SU-DHL-6 (cell line): Measurements from ENCODE around the gene DET1.

Experiments
- EZH2phosphoT487 ChIP-seq: fragments of 200-600 bp; sonication (generic), shearing (Covaris generic); conservative IDR thresholded peaks from 2 replicates; pipeline ENCODE4 v1.6.1; 2018; ENCODE audit warnings: mild to moderate bottlenecking, antibody characterized with exemption, low read length, moderate library complexity, mixed read lengths
- TF ChIP-seq, protein P1 (sequence below): fragments of 200-600 bp; sonication (generic); IDR thresholded peaks from one replicate; pipeline ENCODE4 v1.5.1; 2017; ENCODE audit warnings: antibody characterized with exemption, mild to moderate bottlenecking, low read length, moderate library complexity; ENCODE audit not compliant: insufficient read depth, poor library complexity, severe bottlenecking

DNA sequence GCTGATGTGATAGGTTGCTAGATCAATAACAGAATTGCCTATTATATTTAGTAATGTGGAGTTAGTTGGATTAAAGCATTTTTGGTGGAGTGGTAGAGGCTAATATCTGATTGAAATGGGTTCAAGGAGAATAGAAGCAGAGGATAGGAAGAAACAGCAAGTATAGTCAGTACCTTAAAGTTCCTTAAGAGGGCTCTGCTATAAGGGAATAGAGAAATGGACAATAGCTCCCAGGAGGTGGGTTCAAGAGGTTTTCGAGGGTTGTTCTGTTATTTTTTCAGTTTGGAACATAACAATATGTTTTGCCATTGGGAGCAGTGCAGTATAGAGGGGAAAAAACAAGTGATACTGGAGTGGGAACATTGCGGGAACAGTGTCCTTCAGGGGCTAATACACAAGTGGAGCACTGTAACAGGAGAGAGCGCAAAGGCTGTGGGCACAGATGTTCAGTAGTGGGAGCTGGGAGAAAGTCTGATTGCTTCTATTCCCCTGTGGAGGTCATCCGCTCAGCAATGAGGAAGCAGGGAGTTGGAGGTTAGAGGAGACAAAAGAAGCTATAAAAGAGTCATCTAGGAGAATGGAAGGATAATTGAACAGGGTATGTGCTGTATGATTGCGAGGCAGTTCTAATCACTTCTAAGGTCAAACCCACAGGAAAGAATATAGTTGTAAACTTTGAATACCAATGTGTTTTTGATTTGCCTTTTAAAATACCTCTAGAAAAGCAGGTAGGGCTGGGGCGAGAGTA is 75.7 kb downstream of the DET1 start:
- TF ChIP-seq, protein P1, sequence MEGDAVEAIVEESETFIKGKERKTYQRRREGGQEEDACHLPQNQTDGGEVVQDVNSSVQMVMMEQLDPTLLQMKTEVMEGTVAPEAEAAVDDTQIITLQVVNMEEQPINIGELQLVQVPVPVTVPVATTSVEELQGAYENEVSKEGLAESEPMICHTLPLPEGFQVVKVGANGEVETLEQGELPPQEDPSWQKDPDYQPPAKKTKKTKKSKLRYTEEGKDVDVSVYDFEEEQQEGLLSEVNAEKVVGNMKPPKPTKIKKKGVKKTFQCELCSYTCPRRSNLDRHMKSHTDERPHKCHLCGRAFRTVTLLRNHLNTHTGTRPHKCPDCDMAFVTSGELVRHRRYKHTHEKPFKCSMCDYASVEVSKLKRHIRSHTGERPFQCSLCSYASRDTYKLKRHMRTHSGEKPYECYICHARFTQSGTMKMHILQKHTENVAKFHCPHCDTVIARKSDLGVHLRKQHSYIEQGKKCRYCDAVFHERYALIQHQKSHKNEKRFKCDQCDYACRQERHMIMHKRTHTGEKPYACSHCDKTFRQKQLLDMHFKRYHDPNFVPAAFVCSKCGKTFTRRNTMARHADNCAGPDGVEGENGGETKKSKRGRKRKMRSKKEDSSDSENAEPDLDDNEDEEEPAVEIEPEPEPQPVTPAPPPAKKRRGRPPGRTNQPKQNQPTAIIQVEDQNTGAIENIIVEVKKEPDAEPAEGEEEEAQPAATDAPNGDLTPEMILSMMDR, result no peak
- no peak for TF ChIP-seq EZH2phosphoT487
